ENCODE measurements around the gene TMOD1.

DNA sequence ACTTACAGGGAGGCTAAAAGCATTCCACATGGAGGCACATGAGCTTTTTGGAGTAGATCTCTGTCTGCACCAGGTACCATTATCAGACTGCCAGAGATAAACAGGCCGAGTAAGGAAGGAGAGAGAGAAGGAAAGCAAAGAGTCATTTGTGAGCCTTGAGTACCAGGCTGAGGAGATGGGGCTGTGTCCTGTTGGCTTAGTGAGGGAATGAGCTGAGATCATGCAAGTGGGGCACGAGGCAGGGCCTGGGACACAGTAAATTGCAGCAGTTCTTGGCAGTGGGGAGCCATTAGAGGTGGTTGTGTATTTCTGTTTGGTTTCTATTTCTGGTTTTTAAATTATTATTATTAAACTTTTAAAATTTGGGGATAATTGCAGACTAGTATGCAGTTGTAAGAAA, 78.4 kb downstream of the TMOD1 start:
- TF ChIP-seq CTCF (IDR thresholded peaks at IDR 0.05), result no peak
- no peak for TF ChIP-seq POLR2A (IDR thresholded peaks at IDR 0.05)
